Osteoblast (primary cell): ENCODE measurements around the gene ANGPTL2. TPM values are rescaled to one million over a fixed set of nuclear protein-coding genes. Genes with fewer than 3 reads are reported as not detected.

ENCODE experiments used
- DNase-seq: peaks from one replicate; pipeline ENCODE4 v3.0.0; 2011; ENCODE audit warnings: low spot score, mixed read lengths; ENCODE audit not compliant: insufficient read length; ENCODE audit errors: missing footprints
- H2AFZ ChIP-seq: 2 replicates; pipeline ENCODE4 v1.6.0; 2011; ENCODE audit warnings: mild to moderate bottlenecking, low read length
- H3K27ac ChIP-seq: 2 replicates; pipeline ENCODE4 v1.5.1; 2011; ENCODE audit warnings: mild to moderate bottlenecking, low read depth, low read length, moderate library complexity
- H3K27me3 ChIP-seq: 2 replicates; pipeline ENCODE4 v1.6.0; 2012; ENCODE audit warnings: mild to moderate bottlenecking, control low read depth, inconsistent platforms, low read length, moderate library complexity; ENCODE audit not compliant: insufficient read depth
- H3K36me3 ChIP-seq: 2 replicates; pipeline ENCODE4 v1.5.1; 2011; ENCODE audit warnings: mild to moderate bottlenecking, low read length, control low read depth, moderate library complexity; ENCODE audit not compliant: insufficient read depth
- H3K4me1 ChIP-seq: 2 replicates; pipeline ENCODE4 v1.5.1; 2011; ENCODE audit warnings: mild to moderate bottlenecking, low read length, control low read depth, moderate library complexity; ENCODE audit not compliant: insufficient read depth
- H3K4me2 ChIP-seq: 2 replicates; pipeline ENCODE4 v1.6.0; 2011; ENCODE audit warnings: mild to moderate bottlenecking, low read length; ENCODE audit not compliant: insufficient read depth
- H3K4me3 ChIP-seq: fragments of 200-600 bp; sonication (generic); 3 replicates; pipeline ENCODE4 v1.5.1; 2012; ENCODE audit warnings: mild to moderate bottlenecking, low read length, inconsistent platforms; ENCODE audit not compliant: insufficient read depth
- H3K79me2 ChIP-seq: 2 replicates; pipeline ENCODE4 v1.6.0; 2012; ENCODE audit warnings: mild to moderate bottlenecking, low read length, control low read depth, inconsistent platforms; ENCODE audit not compliant: insufficient read depth
- H3K9me3 ChIP-seq: 2 replicates; pipeline ENCODE4 v1.5.1; 2011; ENCODE audit warnings: low read depth, low read length, control low read depth
- H4K20me1 ChIP-seq: 2 replicates; pipeline ENCODE4 v1.6.0; 2012; ENCODE audit warnings: mild to moderate bottlenecking, low read length, control low read depth; ENCODE audit not compliant: insufficient read depth
- total RNA-seq: library from RNA; depleted of rRNA; stranded (reverse); fragments of >200 nt; gene quantifications from 2 replicates; pipeline ENCODE4 v1.2.3, GENCODE V29; 2012
- TF ChIP-seq, protein P1 (sequence below): IDR thresholded peaks from 2 replicates; pipeline ENCODE4 v1.5.1; 2011; ENCODE audit warnings: mild to moderate bottlenecking, low read depth, low read length, moderate library complexity; ENCODE audit errors: extremely low read depth

Gene ANGPTL2
- total RNA-seq, 1 donor: 39.8 TPM

DNA sequence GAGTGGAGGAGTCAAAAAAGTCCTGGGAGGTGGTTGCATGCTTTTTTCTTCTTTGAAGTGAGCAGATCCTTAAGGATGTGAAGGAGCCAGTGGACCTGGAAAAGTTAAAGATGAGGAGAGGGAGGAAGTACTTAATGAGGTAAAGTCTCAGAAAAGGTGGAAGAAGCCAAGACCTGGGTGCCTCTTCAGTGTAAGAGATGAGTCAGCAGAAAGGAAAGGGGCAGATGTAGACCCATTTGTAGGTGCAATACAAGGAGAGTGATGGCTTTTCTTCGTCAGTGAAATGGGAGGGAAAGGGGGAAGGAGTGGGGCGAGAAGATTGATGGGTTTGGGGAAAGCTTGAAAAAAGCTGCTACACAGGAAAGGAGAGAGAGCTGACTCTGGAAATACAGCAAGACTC, 82.9 kb downstream of the ANGPTL2 start:
- Histone ChIP-seq H4K20me1 (no peaks in the 10 kb centered on the region), H3K79me2 (no peaks in the 10 kb centered on the region), H2AFZ (no peak overlapping the region), H3K36me3 (no peaks in the 10 kb centered on the region), H3K4me2 (no peak overlapping the region), H3K27ac (no peak overlapping the region), H3K4me1 (peaks cover 19% of the 10 kb centered on the region), H3K4me3 (no peak overlapping the region), H3K27me3 (no peaks in the 10 kb centered on the region), H3K9me3 (no peaks in the 10 kb centered on the region)
- TF ChIP-seq, protein P1, sequence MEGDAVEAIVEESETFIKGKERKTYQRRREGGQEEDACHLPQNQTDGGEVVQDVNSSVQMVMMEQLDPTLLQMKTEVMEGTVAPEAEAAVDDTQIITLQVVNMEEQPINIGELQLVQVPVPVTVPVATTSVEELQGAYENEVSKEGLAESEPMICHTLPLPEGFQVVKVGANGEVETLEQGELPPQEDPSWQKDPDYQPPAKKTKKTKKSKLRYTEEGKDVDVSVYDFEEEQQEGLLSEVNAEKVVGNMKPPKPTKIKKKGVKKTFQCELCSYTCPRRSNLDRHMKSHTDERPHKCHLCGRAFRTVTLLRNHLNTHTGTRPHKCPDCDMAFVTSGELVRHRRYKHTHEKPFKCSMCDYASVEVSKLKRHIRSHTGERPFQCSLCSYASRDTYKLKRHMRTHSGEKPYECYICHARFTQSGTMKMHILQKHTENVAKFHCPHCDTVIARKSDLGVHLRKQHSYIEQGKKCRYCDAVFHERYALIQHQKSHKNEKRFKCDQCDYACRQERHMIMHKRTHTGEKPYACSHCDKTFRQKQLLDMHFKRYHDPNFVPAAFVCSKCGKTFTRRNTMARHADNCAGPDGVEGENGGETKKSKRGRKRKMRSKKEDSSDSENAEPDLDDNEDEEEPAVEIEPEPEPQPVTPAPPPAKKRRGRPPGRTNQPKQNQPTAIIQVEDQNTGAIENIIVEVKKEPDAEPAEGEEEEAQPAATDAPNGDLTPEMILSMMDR: no peak
- DNase-seq: no peak

DNA sequence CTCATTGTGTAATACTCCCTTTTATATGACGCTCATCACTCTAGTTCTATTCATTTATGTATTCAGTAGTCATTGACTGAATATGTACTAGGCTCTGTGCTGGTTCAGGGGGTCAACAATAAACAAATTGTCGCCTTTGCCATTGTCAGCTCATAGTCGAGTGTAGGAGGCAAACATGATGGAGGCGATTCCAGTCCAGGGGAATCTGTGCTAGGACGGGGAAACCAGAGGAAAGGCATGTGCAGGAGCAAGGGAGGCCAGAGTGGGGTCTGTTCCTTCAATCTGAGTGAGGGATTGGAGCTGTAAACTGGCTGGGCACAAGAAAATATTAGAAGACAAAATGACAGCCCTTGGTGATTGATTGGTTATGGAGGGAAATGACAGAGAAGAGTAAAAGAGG, 83.9 kb downstream of the ANGPTL2 start:
- no peak for DNase-seq
- Histone ChIP-seq H3K27ac (no peak overlapping the region), H3K27me3 (no peaks in the 10 kb centered on the region), H3K4me1 (peaks cover 29% of the 10 kb centered on the region), H2AFZ (no peak overlapping the region), H3K9me3 (no peaks in the 10 kb centered on the region), H4K20me1 (no peaks in the 10 kb centered on the region), H3K79me2 (no peaks in the 10 kb centered on the region), H3K4me3 (no peak overlapping the region), H3K36me3 (no peaks in the 10 kb centered on the region), H3K4me2 (no peak overlapping the region)
- TF ChIP-seq, protein P1: no peak

Other genes with a start within 250 kb of the ANGPTL2 start
- gene RALGPS1, start 207.9 kb downstream of the ANGPTL2 start, total RNA-seq: 5.1 and 5.3 TPM in 2 replicates
- gene GARNL3, start 142.1 kb upstream of the ANGPTL2 start, total RNA-seq: 2.4 and 5.8 TPM in 2 replicates